ENCODE results near the gene RARRES2. TPM values are rescaled to one million over a fixed set of nuclear protein-coding genes. Genes with fewer than 3 reads are reported as not detected.

The RARRES2 gene
- polyA plus RNA-seq, 2 of the 4 experiments (the other 2 are of a cell fraction) = not detected

GRCh38 chr7:150337659-150338081 is 3.8 kb downstream of the RARRES2 start:
- no peak for TF ChIP-seq FOSL2 (IDR thresholded peaks at IDR 0.05)
- TF ChIP-seq FOSL2 (CRISPR knock-in tag; IDR thresholded peaks at IDR 0.05) = no peak
- no peak for TF ChIP-seq NPAS2 (CRISPR knock-in tag; IDR thresholded peaks at IDR 0.05; ENCODE audit: borderline replicate concordance)
- no peak for TF ChIP-seq SREBF2 (IDR thresholded peaks at IDR 0.05)
- TF ChIP-seq BCL3 (IDR thresholded peaks at IDR 0.05) = no peak
- no peak for TF ChIP-seq JUN (IDR thresholded peaks at IDR 0.05)
- no peak for TF ChIP-seq MAFK (IDR thresholded peaks at IDR 0.05; ENCODE audit: partially characterized antibody)
- no peak for TF ChIP-seq CHD2 (IDR thresholded peaks at IDR 0.05; ENCODE audit: low read length, partially characterized antibody)
- no peak for TF ChIP-seq SMC3 (IDR thresholded peaks at IDR 0.05)
- no peak for TF ChIP-seq RFX5 (IDR thresholded peaks at IDR 0.05)
- TF ChIP-seq BHLHE40 (IDR thresholded peaks at IDR 0.05; ENCODE audit: low read depth, low read length) = no peak
- TF ChIP-seq ZNF302 (CRISPR knock-in tag; IDR thresholded peaks at IDR 0.05) = no peak
- no peak for TF ChIP-seq ZSCAN20 (CRISPR knock-in tag; IDR thresholded peaks at IDR 0.05)
- TF ChIP-seq ESRRA (IDR thresholded peaks at IDR 0.05; ENCODE audit: borderline replicate concordance, low read length) = no peak
- no peak for TF ChIP-seq RNF2 (IDR thresholded peaks at IDR 0.05; ENCODE audit: borderline replicate concordance, low read depth)
- no peak for TF ChIP-seq POLR2A (IDR thresholded peaks at IDR 0.05; ENCODE audit: low read length)
- TF ChIP-seq RARB (CRISPR knock-in tag; IDR thresholded peaks at IDR 0.05) = no peak
- no peak for TF ChIP-seq HDAC2 (IDR thresholded peaks at IDR 0.05)
- TF ChIP-seq CBX2 (IDR thresholded peaks at IDR 0.05; ENCODE audit: borderline replicate concordance, low read depth) = no peak
- Histone ChIP-seq H3K4me3 (no peak overlapping the region), H3K9me3 (no peaks in the 10 kb centered on the region), H3K4me2 (no peak overlapping the region), H3K27ac (no peak overlapping the region), H3K4me1 (no peaks in the 10 kb centered on the region)
- WGBS (ENCODE audit: missing lambda C conversion rate) = 60% methylated on average over 6 of the region's 6 CpGs
- ChIA-PET CTCF (interaction anchor here (1.3 kb wide), 1 partner anchor 18 kb away, joined by 4 read pairs; no protein-coding TSS in a partner anchor), POLR2A (no interaction called here)
- no peak; a peak in 2 of 6 replicates for ATAC-seq
- FAIRE-seq = no peak
- no peak for DNase-seq (ENCODE audit: low read depth in 1 of 2, low spot score in 1 of 2)

- no peak for DNase-seq (ENCODE audit: low read depth in 1 of 2, low spot score in 1 of 2)
- no peak overlapping the region for H3K4me3 ChIP-seq
- no peak overlapping the region for H3K4me2 ChIP-seq
- no peak overlapping the region for H3K27ac ChIP-seq
- TF ChIP-seq PBX3 (IDR thresholded peaks at IDR 0.05) (no peak), EHMT2 (IDR thresholded peaks at IDR 0.05; ENCODE audit: low read depth) (no peak), POLR2AphosphoS2 (conservative IDR thresholded peaks at IDR 0.05; ENCODE audit: low read length) (no peak), MYC (IDR thresholded peaks at IDR 0.05; ENCODE audit: borderline replicate concordance, low read length) (no peak), POLR2A (IDR thresholded peaks at IDR 0.05; ENCODE audit: low read length) (no peak), KDM5A (IDR thresholded peaks at IDR 0.05) (no peak), CBX8 (IDR thresholded peaks at IDR 0.05) (no peak)
- WGBS (ENCODE audit: missing lambda C conversion rate) = 86% methylated on average over 9 of the region's 18 CpGs
- ATAC-seq = no peak
- H3K9me3 ChIP-seq = no peaks in the 10 kb centered on the region
- POLR2A ChIA-PET = no interaction called here
- no peaks in the 10 kb centered on the region for H3K4me1 ChIP-seq
- CTCF ChIA-PET = interaction anchor here (1.3 kb wide), 1 partner anchor 18 kb away, joined by 4 read pairs; no protein-coding TSS in a partner anchor
- no peak for FAIRE-seq
Observed at GRCh38 chr7:150337179-150337578, 4.2 kb downstream of the RARRES2 start.

DNA sequence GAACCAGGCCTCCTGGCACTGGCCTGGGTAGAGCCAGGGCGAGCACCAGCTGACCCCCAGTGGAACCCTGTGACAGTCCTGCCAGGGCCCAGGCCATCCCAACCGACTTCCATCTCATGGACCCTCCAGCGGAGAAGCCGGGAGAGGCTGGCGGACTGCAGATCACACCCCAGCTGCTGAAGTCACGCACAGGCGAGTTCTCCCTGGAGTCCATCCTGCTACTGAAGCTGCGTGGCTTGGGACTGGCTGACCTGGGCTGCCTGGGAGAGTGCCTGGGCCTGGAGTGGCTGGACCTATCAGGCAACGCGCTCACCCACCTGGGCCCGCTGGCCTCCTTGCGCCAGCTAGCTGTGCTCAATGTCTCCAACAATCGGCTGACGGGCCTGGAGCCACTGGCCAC is 4.7 kb downstream of the RARRES2 start:
- WGBS (ENCODE audit: missing lambda C conversion rate) = 85% methylated on average over 12 of the region's 14 CpGs

More for the DNA sequence above, 4.7 kb downstream of the RARRES2 start:
- Histone ChIP-seq H3K9me3 (no peaks in the 10 kb centered on the region), H3K4me3 (no peak overlapping the region), H3K27ac (no peak overlapping the region), H3K4me2 (no peak overlapping the region), H3K4me1 (no peaks in the 10 kb centered on the region)
- CTCF ChIA-PET = no interaction called here
- DNase-seq (ENCODE audit: low read depth in 1 of 2, low spot score in 1 of 2) = no peak
- ATAC-seq = no peak
- POLR2A ChIA-PET = no interaction called here
- TF ChIP-seq RCOR1 (IDR thresholded peaks at IDR 0.05; ENCODE audit: low read depth, low read length) = no peak
- no peak for FAIRE-seq

Data from A549 (cell line).